ENCODE data around the gene ZNF273.

DNA sequence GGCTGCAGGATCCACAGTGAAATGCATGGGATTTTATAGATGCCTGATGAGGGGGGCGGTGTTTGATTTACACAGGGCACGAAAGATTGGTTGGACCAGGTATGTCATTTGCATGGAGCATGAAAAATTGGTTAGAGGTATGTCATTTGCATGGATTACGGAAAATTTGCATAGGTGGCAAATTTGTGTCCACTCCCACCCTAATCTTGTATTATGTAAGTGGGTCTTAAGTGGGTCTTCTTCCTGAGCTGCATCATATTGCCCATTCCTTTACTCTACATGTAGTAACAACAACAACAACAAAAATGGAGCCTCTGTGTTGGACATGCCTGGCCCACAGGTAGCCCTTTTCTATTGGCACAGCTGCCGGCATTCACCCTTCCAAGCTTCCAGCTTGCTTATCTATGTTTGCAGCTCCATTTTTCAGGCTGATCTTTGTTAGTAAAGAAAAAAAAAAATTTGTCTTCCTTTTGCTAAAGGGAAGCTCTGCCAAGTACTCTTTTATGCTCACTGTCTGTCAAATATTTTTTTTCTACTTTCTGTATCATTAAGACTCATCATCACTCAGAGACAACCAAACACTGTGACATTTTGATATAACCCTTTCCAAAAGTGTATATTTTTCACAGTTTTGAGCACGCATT lies 10.3 kb upstream of the ZNF273 start:
- TF ChIP-seq TAF1 (IDR thresholded peaks at IDR 0.05; ENCODE audit: borderline replicate concordance, insufficient read depth, low read length) (no peak), POLR2AphosphoS5 (IDR thresholded peaks at IDR 0.05; ENCODE audit: low read depth, low read length) (no peak)
- TF ChIP-seq, protein P1, sequence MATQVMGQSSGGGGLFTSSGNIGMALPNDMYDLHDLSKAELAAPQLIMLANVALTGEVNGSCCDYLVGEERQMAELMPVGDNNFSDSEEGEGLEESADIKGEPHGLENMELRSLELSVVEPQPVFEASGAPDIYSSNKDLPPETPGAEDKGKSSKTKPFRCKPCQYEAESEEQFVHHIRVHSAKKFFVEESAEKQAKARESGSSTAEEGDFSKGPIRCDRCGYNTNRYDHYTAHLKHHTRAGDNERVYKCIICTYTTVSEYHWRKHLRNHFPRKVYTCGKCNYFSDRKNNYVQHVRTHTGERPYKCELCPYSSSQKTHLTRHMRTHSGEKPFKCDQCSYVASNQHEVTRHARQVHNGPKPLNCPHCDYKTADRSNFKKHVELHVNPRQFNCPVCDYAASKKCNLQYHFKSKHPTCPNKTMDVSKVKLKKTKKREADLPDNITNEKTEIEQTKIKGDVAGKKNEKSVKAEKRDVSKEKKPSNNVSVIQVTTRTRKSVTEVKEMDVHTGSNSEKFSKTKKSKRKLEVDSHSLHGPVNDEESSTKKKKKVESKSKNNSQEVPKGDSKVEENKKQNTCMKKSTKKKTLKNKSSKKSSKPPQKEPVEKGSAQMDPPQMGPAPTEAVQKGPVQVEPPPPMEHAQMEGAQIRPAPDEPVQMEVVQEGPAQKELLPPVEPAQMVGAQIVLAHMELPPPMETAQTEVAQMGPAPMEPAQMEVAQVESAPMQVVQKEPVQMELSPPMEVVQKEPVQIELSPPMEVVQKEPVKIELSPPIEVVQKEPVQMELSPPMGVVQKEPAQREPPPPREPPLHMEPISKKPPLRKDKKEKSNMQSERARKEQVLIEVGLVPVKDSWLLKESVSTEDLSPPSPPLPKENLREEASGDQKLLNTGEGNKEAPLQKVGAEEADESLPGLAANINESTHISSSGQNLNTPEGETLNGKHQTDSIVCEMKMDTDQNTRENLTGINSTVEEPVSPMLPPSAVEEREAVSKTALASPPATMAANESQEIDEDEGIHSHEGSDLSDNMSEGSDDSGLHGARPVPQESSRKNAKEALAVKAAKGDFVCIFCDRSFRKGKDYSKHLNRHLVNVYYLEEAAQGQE (IDR thresholded peaks at IDR 0.05; ENCODE audit: insufficient read depth in 1 of 2, low read depth in 2 of 2, low read length in 2 of 2): no peak

All from PFSK-1 (cell line).